Right lung (tissue), 5 donors: ENCODE data around the gene MMS19. TPM values are rescaled to one million over a fixed set of nuclear protein-coding genes. Genes with fewer than 3 reads are reported as not detected.

ENCODE experiments used
- DNase-seq, 2 donors: peaks; one replicate each; pipeline ENCODE4 v3.0.0-alpha.2; 2013
- polyA plus RNA-seq, 5 donors: library from polyadenylated mRNA; unstranded; fragments of 120-200 nt; gene quantifications; one replicate each; pipeline versions ENCODE4 v1.2.1 to v1.2.3, GENCODE V29; 2013; ENCODE audit warnings: inconsistent platforms in 1 of 5, low replicate concordance in 1 of 5; ENCODE audit not compliant: insufficient read length in 5 of 5, insufficient read depth in 1 of 5

Gene MMS19
- polyA plus RNA-seq, 5 donors = 89.7 to 100 (median 92.1) TPM

- DNase-seq = no peak
These were observed 30.1 kb downstream of the MMS19 start for GRCh38 chr10:97468162-97468561.

GRCh38 chr10:97466755-97467154 is 31.5 kb downstream of the MMS19 start:
- no peak for DNase-seq

GRCh38 chr10:97465982-97466381 is 32.2 kb downstream of the MMS19 start:
- no peak for DNase-seq

GRCh38 chr10:97464226-97464625 is 34.0 kb downstream of the MMS19 start:
- DNase-seq = no peak

GRCh38 chr10:97463363-97464132 is 34.7 kb downstream of the MMS19 start:
- peak; percentile 20 to 26 for DNase-seq

- DNase-seq = no peak
These were observed 35.9 kb downstream of the MMS19 start for GRCh38 chr10:97462309-97462708.

GRCh38 chr10:97459933-97460332 is 38.3 kb downstream of the MMS19 start:
- no peak for DNase-seq

GRCh38 chr10:97459111-97459510 is 39.1 kb downstream of the MMS19 start:
- no peak for DNase-seq

- no peak for DNase-seq
These were observed 41.5 kb downstream of the MMS19 start for GRCh38 chr10:97456686-97457065.

- DNase-seq = no peak
These were observed 42.1 kb downstream of the MMS19 start for GRCh38 chr10:97456034-97456685.

- peak; percentile 45 to 51 for DNase-seq
These were observed 43.7 kb downstream of the MMS19 start for GRCh38 chr10:97454330-97455036.

- no peak for DNase-seq
These were observed 45.9 kb downstream of the MMS19 start for GRCh38 chr10:97452352-97452751.

- no peak for DNase-seq
These were observed 46.6 kb downstream of the MMS19 start for GRCh38 chr10:97451605-97452004.

- DNase-seq = no peak
These were observed 47.4 kb downstream of the MMS19 start for GRCh38 chr10:97450828-97451227.

- DNase-seq = peak; percentile 89 to 92
These were observed 52.2 kb downstream of the MMS19 start, which contains the start of the genes EXOSC1 and ZDHHC16 for GRCh38 chr10:97445722-97446639. Gene EXOSC1, minus strand, starts transcription at chr10:97446006. Its CDS starts 21 bp downstream, at chr10:97445985. Gene ZDHHC16, plus strand, starts transcription at chr10:97446175. Its CDS starts 5,501 bp downstream, at chr10:97451676.

GRCh38 chr10:97445357-97445721 is 52.9 kb downstream of the MMS19 start:
- DNase-seq = no peak

GRCh38 chr10:97444212-97444611 is 54.0 kb downstream of the MMS19 start:
- no peak for DNase-seq

GRCh38 chr10:97442277-97442676 is 55.9 kb downstream of the MMS19 start:
- DNase-seq = no peak

- DNase-seq = no peak
These were observed 63.0 kb downstream of the MMS19 start for GRCh38 chr10:97435211-97435610.

- DNase-seq = no peak
These were observed 63.7 kb downstream of the MMS19 start for GRCh38 chr10:97434557-97434956.

- DNase-seq = no peak
These were observed 64.2 kb downstream of the MMS19 start for GRCh38 chr10:97434055-97434454.

- DNase-seq = no peak
These were observed 69.6 kb downstream of the MMS19 start for GRCh38 chr10:97428572-97428981.
